Stimulated activated CD4-positive, alpha-beta T cell treated with anti-CD3 and anti-CD28 coated beads, TNF-alpha, amount 100 ng/mL, for 24 hours (primary cell): ENCODE results near the gene MYOM1.
"Not testable (repeated sequence)": the region's sequence is repeated elsewhere in the genome, so short reads cannot be mapped to it uniquely, and the experiment has no call there.

Source experiments
- DNase-seq, 3 experiments: peaks; one replicate each; pipeline ENCODE4 v3.0.0-alpha.2; 2020; ENCODE audit warnings: low read depth in 3 of 3

Gene MYOM1

DNA sequence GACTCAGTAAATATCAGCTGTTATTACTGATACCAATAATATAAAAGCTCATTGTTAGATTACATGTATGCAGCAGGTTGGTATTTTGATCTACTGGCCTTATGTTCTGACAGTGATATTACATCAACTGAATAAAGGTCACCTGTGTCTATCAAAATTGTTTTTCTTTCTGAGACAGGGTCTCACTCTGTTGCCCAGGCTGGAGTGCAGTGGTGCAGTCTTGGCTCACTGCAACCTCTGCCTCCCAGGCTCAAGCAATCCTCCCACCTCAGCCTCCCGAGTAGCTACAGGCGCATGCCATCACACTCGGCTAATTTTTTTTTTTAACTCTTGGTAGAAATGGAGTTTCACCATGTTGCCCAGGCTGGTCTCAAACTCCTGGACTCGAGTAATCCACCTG, 1.1 kb upstream of the MYOM1 start:
- not testable (repeated sequence) for DNase-seq

DNA sequence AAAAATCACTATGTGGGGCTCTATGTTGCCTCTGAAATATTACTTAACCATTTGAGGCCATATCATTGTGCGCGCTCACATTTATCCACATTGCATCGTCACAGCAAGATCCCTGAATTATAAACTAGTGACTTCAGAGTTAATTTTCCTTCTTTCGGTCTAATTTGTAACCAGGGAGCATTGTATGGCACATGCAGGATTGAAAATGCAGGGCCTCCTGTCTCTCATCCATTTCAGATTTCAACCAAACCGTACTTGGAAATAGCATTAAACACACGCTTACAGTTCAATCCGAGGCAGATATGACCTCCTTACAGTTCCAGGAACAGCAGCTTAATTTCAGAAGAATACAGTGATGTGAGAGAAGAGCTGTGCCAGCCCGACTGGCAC, 532 bp downstream of the MYOM1 start:
- no peak for DNase-seq

DNA sequence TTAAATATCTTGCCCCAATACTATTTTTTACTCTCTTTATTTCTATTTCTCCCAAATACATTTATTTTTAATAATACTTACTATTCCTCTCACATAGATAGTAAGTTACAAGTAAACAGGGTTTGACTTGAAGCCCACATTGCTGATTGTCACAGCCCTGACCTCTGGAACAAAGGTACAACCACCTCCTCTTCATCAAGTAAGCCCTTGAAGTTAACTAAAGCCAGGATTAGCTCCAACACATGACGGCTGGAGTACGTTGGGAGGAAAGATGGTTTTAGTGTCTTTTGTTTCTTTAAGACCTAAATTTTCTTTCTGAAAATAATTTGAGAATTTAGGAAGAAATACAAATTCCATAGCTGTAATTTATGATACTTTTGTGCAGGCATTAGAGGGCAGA, 949 bp downstream of the MYOM1 start:
- no peak for DNase-seq

DNA sequence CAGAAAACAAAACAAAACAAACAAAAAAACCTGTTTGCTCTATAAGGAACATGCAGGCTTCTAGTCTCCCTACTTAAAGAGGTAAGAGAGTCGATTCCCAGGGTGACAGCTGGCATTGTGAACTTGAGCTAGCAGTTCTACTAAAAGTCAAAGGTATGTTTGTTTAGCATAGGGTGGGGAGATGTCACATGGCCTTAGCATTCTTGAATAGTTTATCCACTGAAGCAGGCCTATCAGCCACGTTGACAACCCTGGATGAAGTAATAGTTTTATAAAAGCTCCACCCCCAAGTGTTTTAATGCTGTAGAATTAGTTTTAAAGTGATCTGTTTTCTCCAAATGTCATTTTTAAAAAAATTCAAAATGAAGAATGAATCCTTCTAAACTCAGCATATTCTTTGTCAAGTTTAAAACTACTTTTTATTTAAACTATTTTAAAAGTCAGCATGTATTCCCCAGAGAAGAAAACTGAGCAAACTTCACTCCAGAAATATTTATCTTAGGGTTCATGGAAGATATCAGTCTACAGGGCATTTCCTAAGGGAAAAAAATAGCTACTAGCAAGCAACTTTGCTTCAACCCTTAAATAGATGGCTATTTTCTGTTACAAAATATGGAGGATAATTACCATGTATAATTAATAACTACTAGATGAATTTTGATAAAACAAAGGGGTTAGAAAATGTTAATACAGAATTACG, 1.7 kb downstream of the MYOM1 start:
- DNase-seq = no peak

GRCh38 chr18:3216987-3217386, 2.8 kb downstream of the MYOM1 start:
- DNase-seq = no peak

- no peak for DNase-seq
Measured at GRCh38 chr18:3214855-3215637, 4.7 kb downstream of the MYOM1 start.

DNA sequence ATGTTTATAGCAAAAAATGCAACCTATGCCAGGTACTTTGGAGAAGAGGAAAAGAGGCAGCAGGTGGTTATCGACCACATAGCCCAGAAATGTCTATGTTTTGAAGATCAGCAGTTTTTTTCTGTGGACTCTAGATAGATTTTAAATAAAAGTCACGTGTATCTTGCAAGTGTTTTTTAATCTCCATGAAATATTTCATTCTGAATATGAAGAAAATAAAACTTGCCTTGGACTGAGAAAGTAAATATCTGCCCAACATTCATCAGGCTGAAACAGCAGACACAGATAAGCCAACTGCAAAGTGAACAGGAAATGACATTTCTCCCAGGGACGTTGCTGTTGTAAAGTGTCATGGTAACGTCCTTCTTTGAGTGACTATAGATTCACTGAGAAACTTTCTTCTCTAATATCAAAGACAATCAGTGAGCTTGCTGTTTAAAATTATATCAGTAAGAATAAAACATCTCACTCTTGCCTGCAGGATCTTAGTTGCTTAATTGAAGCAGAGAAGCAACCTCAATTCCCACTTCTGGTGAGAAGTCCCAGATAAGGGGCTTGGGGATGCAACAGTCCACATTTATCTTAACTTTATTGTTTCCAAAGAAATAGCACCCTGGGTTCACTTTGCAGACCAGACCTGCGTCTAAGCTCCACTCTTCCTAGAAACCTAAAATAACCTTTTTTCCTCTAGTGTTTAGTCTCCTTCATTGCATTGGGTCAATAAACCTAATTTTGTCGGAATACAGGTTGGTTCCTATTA, 6.3 kb downstream of the MYOM1 start:
- no peak for DNase-seq

- DNase-seq = no peak
Measured at GRCh38 chr18:3212657-3213056, 7.1 kb downstream of the MYOM1 start.

DNA sequence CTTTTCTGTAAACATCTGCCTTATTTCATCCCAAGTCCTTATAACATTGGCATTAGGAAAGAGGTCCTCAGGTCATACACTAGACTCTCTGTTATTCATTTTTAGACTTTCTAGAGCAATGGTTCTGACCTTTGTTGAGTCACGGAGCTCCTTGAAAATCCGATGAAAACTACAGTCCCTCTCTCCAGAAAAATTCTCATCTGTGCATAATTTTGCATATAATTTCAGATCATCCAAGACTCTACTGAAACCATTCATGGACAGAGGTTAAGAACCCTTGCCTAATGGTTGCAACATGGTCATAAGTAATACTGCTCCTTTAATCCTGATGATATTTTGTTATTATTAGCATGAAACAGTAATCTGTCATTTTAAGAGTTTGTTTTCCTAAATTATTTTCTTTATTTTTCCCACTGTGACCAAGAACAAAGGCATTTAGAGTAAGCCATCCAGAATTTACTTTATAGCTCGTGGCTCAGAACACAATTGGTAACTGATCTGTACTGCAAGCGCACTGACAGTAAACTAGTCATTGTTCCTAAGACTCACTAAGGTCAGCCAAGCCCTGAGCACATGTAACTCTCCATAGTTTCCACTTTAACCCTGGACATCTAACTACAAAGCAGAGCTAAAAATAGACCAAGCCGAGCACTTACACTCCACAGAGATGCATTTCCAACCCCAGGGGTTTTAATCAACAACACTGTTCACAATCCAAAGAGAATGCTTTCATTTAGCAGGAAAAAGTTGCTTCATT, 8.4 kb downstream of the MYOM1 start:
- DNase-seq = no peak

DNA sequence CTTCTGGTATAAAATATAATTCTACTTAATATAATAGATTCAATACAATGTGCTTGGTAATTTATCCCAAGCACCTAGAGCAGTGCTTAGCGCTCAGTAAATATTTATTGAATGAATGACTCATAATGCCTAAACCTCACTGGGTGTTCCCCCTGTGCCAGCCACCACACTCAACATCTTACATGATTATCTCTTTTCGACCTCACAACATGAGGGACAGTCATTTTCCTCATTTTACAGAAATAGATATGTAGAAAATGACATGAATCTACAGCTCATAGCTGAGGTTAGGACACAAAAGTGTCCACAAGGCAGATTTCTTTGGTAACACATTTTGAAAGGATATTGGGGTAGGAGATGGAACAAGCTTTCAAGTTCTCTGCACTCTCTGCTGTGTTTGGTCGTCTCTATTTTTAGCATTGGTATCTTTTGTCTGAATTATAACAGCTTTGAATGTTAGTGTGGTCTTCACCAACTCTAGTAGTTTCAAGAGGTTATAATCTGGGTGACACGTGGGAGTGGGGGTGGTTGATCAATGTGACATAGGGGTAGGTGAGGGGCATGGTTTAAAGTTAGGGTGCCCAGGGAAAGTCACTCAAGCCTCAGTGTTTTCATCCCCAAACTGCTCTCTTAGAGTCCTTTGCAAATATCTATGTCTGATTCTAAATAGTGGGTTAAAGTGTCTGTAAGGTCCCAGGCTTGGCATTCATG, 9.8 kb downstream of the MYOM1 start:
- no peak for DNase-seq

GRCh38 chr18:3207565-3207964, 12.2 kb downstream of the MYOM1 start:
- no peak for DNase-seq

DNA sequence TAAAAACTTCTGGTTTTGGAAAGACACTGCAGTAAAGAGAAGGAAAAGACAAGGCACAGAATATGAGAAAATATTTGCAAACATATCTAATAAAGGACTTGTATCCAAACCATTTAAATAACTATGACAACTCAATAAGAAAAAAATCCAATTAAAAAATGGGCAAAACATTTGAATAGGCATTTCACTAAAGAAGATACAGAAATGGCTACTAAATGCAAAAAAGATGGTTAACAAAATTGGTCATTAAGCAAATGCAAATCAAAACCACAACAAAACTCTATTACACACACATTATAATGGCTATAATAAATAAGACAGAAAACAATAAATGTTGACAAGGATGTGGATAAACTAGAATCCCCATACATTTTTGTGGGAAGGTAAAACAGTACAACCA, 14.5 kb downstream of the MYOM1 start:
- DNase-seq = no peak

DNA sequence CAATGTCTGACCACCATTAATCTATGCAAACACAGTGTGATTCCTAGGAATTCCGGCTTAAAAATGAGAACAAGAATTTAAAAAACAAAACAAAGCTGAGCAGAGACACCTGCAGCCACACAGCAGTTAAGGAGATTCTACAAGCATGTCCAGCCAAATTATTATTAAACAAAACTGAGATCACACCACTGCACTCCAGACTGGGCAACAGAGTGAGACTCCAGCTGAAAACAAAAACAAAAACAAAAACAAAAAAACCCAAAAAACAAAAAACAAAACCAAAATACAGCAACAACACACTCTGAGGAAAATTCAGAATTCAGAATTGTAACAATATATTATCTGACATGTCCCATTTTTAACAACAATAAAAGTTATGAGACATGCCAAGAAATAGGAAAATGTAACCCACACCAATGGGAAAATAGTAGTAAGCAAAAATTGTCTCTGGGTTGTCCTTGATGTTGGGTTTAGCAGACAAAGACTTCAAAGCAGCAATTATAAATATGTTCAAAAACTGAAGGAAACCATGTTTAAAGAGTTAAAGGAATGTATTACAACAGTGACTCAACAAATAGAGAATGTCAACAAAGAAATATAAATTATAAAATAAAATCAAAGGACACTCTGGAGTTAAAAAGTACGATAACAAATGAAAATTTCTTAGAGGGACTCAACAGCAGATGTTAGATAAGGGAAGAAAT, 19.7 kb downstream of the MYOM1 start:
- no peak for DNase-seq

DNA sequence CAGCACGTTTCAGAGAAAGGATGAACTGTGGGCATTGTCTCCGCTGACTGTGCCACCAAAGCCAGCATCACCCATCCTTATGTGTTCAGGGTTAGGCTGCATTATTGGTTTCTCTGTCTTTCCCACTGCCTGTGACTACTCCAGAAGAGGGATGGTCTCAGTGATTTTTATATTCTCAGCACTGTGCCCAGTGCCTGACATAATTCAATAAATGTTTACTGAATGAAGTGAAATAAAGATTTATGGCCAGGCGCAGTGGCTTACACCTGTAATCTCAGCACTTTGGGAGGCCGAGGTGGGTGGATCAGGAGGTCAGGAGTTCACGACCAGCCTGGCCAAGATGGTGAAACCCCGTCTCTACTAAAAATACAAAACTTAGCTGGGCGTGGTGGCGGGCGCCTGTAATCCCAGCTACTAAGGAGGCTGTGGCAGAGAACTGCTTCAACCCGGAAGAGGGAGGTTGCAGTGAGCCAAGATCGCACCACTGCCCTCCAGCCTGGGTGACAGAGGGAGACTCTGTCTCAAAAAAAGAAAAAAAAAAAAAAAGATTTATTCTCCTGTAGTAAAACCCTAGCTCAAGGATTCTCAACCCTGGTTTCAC, 21.4 kb downstream of the MYOM1 start:
- not testable (repeated sequence) for DNase-seq

DNA sequence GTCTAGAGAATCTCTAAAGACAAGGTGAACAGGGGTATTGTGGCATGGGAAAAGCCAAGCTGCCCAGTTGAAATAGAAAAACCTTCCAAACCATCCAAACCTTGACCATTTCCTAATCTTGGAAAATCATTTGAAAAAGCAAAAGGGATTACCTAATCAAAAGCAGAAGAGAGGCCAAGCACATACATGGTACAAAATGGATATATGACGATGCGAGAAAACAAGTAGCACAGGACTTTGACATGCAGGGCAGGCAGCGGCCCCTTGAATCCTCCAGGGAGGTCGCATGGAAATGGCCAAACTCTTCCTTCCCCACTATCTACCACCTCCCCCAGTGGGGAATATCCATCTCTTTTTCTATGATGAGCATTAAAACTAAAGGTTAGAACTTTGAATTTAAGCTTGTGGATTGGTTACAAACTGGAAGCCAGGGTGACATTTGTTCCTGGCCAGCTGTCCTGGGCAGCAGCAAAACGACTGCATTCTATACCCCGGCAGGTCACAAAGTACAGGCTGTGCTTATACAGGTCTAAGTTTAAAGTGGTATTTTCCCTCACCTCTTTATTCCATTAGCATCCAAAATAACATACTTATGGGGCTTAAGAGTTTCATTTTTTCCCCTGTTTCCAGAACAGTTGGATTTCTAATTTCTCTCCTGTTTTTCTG, 24.7 kb downstream of the MYOM1 start:
- no peak for DNase-seq

- no peak for DNase-seq
Measured at GRCh38 chr18:3193331-3193730, 26.4 kb downstream of the MYOM1 start.

- no peak for DNase-seq
Measured at GRCh38 chr18:3192752-3193151, 27.0 kb downstream of the MYOM1 start.

- no peak for DNase-seq
Measured at GRCh38 chr18:3192286-3192685, 27.5 kb downstream of the MYOM1 start.

DNA sequence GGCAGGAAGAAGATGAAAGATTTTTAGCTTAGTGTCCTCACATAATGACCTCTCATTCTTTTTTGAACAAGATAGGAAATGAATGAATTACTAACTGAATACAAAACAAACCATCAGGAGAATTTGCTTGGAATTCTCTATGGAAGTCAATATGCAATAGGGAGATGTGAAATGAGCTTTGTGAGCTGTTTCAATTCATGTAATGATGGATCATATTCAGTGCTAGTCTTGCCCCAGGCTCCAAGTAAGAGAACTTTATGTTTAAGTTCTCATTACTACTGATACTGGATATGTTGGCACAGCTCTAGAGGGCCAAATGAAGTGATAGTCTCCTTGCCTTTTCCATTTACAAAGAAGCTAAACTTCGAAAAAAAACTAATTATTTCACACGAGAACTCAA, 29.2 kb downstream of the MYOM1 start:
- DNase-seq = no peak

DNA sequence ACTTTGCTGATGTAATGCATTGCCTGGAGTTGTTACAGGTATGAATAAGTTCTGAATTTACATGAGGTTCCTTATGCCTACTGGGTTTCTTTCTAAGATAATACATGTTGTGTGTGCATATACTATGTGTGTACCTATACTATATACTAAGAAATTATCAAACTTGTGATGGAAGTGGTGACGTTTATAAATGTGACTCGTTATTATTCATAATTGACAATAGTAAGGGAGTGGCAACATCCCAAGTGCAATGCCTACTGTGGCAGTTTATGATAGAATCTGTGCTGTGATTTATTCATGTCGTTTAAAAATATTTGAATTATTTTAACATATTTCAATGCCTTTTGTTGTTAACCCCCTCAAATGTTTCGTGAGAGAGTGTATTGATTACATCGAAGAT, 29.9 kb downstream of the MYOM1 start:
- no peak for DNase-seq
